Measurements from ENCODE around the gene WHAMM. TPM values are rescaled to one million over a fixed set of nuclear protein-coding genes. Genes with fewer than 3 reads are reported as not detected.
A peak's percentile ranks its signal among the peaks of the same experiment; 100 is the strongest.

The WHAMM gene
- total RNA-seq, 1 experiment from 2014 or later, result 6.9 TPM

GRCh38 chr15:82830427-82831173 lies 21.2 kb downstream of the WHAMM start:
- no peaks in the 10 kb centered on the region for H3K9me3 ChIP-seq (ENCODE audit: insufficient read depth, low read depth)
- intact Hi-C loops (cut with micrococcal nuclease; ENCODE audit: unreplicated experiment), result no loop called here
- no peak overlapping the region for H3K27ac ChIP-seq
- no peaks in the 10 kb centered on the region for H3K9me2 ChIP-seq (ENCODE audit: insufficient read depth)
- BruUV-seq (replicated peaks), result no TSS peak
- H3K4me3 ChIP-seq, result no peak overlapping the region
- DNase-seq, result no peak
- no peak for TF ChIP-seq EZH2 (IDR thresholded peaks at IDR 0.05; ENCODE audit: low read depth)
- TF ChIP-seq CTCF (conservative IDR thresholded peaks at IDR 0.05), result no peak
- H3K4me1 ChIP-seq (replicated peaks; ENCODE audit: insufficient read depth), result peaks cover 22% of the 10 kb centered on the region
- CTCF ChIA-PET, result no interaction called here
- peaks cover 17% of the 10 kb centered on the region for H3F3A ChIP-seq (ENCODE audit: insufficient read depth, low read depth)
- no peak overlapping the region for H2AFZ ChIP-seq
- H3K27me3 ChIP-seq (ENCODE audit: insufficient read depth, low read depth), result no peaks in the 10 kb centered on the region
- H3K36me3 ChIP-seq (ENCODE audit: low read depth), result peaks cover 17% of the 10 kb centered on the region
- H3K4me2 ChIP-seq, result no peak overlapping the region
- H4K20me1 ChIP-seq (ENCODE audit: insufficient read depth), result no peaks in the 10 kb centered on the region
- POLR2A ChIA-PET (ENCODE audit: unreplicated experiment), result interaction anchor here (0.5 kb wide), 1 partner anchor 501 kb away, joined by 14 read pairs; no protein-coding TSS in a partner anchor
- H3K79me2 ChIP-seq (ENCODE audit: low read depth), result no peaks in the 10 kb centered on the region

- Histone ChIP-seq H3K4me2 (peak overlapping the region; percentile 42), H3K9me3 (ENCODE audit: insufficient read depth, low read depth) (no peaks in the 10 kb centered on the region), H3K9me2 (ENCODE audit: insufficient read depth) (no peaks in the 10 kb centered on the region), H3K27me3 (ENCODE audit: insufficient read depth, low read depth) (no peaks in the 10 kb centered on the region), H2AFZ (no peak overlapping the region), H3K79me2 (ENCODE audit: low read depth) (no peaks in the 10 kb centered on the region), H3K36me3 (ENCODE audit: low read depth) (peaks cover 14% of the 10 kb centered on the region), H3F3A (ENCODE audit: insufficient read depth, low read depth) (peaks cover 17% of the 10 kb centered on the region), H3K4me3 (no peak overlapping the region), H3K27ac (peak overlapping the region; percentile 65), H3K4me1 (replicated peaks; ENCODE audit: insufficient read depth) (peaks cover 22% of the 10 kb centered on the region), H4K20me1 (ENCODE audit: insufficient read depth) (no peaks in the 10 kb centered on the region)
- ChIA-PET CTCF (interaction anchor here (1.1 kb wide), 1 partner anchor 179 kb away, joined by 4 read pairs; the partner anchor contains the start of gene C15orf40), POLR2A (ENCODE audit: unreplicated experiment) (interaction anchor here (0.6 to 0.7 kb wide), 2 partner anchors 47 to 292 kb away, joined by 3 to 4 read pairs; partner anchors contain the start of gene RPS17)
- TF ChIP-seq CTCF (conservative IDR thresholded peaks at IDR 0.05), result no peak; the same call in 1 of the 2 replicates
- no peak for TF ChIP-seq EZH2 (IDR thresholded peaks at IDR 0.05; ENCODE audit: low read depth)
- no peak for DNase-seq
- intact Hi-C loops (cut with micrococcal nuclease; ENCODE audit: unreplicated experiment), result no loop called here
- no TSS peak for BruUV-seq (replicated peaks)
Observed at GRCh38 chr15:82831894-82832600, 22.6 kb downstream of the WHAMM start.

GRCh38 chr15:82832601-82833361 lies 23.4 kb downstream of the WHAMM start:
- Histone ChIP-seq H3K4me3 (no peak overlapping the region), H3F3A (ENCODE audit: insufficient read depth, low read depth) (peaks cover 17% of the 10 kb centered on the region), H3K27ac (peak overlapping the region; percentile 65), H3K36me3 (ENCODE audit: low read depth) (peaks cover 14% of the 10 kb centered on the region), H3K27me3 (ENCODE audit: insufficient read depth, low read depth) (no peaks in the 10 kb centered on the region), H3K4me1 (replicated peaks; ENCODE audit: insufficient read depth) (peaks cover 22% of the 10 kb centered on the region), H4K20me1 (ENCODE audit: insufficient read depth) (no peaks in the 10 kb centered on the region), H3K9me2 (ENCODE audit: insufficient read depth) (no peaks in the 10 kb centered on the region), H2AFZ (no peak overlapping the region), H3K79me2 (ENCODE audit: low read depth) (no peaks in the 10 kb centered on the region), H3K4me2 (peak overlapping the region; percentile 47), H3K9me3 (ENCODE audit: insufficient read depth, low read depth) (no peaks in the 10 kb centered on the region)
- peak; percentile 51 to 87 for DNase-seq
- BruUV-seq (replicated peaks), result no TSS peak
- POLR2A ChIA-PET (ENCODE audit: unreplicated experiment), result interaction anchor here (0.5 to 0.8 kb wide), 5 partner anchors 10 to 292 kb away, joined by 3 to 10 read pairs (median 3); partner anchors contain the start of gene RPS17
- CTCF ChIA-PET, result interaction anchor here (0.6 to 1.1 kb wide), 3 partner anchors 23 to 179 kb away, joined by 3 to 12 read pairs (median 4); partner anchors contain the start of gene C15orf40
- no peak for TF ChIP-seq EZH2 (IDR thresholded peaks at IDR 0.05; ENCODE audit: low read depth)
- TF ChIP-seq CTCF (conservative IDR thresholded peaks at IDR 0.05), result no peak; the same call in 1 of the 2 replicates
- intact Hi-C loops (cut with micrococcal nuclease; ENCODE audit: unreplicated experiment), result no loop called here

Data from PC-9 (cell line).